Posterior cingulate gyrus (tissue), 11 donors: ENCODE measurements around the gene PTDSS2.

Experiments
- DNase-seq, 10 donors: peaks; one replicate each; pipeline versions ENCODE4 v3.0.0 to v3.0.0-alpha.2; 2020 to 2021; ENCODE audit warnings: mixed read lengths in 3 of 10
- intact Hi-C: fragments of 100-400 bp; cut with DNase I; formaldehyde crosslinking; loops from one replicate; pipeline ENCODE4 v1.15.1; 2023

The PTDSS2 gene

DNA sequence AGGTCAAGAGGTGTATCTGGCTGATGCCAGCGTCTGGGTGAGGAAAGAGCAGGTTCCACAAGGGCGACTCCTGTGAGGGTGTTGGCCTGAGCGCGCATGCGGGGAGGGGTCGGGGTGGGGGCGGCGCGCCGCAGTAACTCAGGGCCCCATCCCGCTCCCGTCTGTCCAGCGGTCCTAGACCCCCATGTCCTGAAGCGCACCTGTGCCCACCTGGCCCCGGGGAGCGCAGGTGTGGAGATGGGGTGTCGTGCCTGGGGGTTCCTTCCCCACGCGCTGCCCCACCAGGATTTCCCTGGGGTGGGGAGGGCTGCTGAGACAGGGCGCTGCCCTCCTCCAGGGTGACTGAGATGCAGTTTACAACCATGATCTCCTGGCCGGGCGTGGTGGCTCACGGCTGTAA lies 36.1 kb downstream of the PTDSS2 start:
- no peak for DNase-seq
- intact Hi-C loops: no loop called here

DNA sequence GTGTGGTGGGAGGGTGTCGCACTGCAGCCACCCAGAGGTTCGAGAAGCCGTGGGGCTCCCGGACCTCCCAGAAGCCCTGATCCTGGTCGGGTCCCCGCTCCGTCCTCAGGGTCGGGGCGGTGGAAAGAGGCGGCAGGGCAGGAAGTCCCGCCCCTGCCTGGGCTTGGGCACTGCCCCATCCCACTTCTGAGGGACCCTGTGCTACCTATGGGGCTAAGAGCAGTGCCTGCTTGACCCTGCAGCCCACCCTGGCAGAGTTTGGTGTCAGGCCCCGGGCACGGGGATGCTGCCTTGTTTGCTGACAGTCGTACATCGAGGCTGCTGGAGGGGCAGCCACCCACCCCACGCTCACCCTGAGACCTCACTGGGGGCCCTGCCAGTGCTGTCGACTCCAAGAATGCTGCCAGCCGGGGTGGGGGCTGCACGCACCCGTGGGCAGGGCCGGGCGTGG lies 37.5 kb downstream of the PTDSS2 start:
- peak in 2 of 10 donors; percentile 60 to 77 for DNase-seq
- intact Hi-C loops: no loop called here

DNA sequence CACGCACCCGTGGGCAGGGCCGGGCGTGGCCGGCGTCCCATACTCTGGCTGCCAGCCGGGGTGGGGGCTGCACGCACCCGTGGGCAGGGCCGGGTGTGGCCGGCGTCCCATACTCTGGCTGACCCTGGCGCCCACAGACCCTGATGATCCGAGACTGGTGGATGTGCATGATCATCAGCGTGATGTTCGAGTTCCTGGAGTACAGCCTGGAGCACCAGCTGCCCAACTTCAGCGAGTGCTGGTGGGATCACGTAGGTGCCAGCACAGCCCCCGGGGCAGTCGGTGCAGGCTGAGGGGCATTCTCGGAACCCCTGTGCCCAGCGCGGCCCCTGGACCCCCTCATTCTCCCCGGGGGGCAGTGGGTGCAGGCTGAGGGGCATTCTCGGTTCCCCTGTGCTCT lies 38.0 kb downstream of the PTDSS2 start:
- peak in 1 of 10 donors; percentile 62 for DNase-seq
- intact Hi-C loops: no loop called here

DNA sequence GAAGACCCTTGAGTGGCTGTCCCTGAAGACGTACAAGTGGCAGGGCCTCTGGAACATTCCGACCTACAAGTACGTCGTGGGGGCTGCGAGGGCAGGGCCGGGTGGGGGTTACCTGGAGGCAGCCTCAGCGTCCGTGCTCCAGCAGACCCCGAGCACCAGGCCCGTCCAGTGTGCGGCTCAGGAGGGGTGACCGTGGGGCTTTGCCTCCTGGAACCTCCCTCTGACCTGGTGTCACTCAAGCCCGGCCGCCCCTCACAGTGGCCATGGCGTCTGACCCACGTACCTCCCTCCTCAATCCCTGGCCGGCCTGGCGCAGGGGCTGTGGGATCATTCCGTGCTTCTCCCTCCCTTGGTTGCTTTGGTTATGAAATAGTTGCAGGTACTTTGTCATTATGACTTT lies 38.5 kb downstream of the PTDSS2 start:
- intact Hi-C loops: no loop called here
- peak in 1 of 10 donors; percentile 64 for DNase-seq

DNA sequence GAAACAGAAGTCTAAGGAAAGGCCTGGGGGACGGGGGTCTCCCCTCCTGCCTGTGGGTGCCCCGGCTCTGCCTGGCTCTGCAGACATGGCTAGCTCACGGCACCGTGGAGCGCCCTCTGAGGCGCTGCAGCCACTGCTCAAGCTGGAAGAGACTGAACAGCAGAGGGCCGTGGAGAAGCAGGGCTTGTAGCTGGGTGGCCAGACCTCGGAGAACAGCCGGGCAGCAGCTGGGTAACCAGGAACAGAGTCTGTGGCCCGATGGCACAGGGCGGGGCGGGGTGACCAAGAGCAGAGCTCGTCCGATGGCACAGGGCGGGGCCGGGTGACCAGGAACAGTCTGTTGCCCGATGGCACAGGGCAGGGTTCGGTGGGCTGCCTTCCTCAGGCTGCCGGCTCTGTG lies 38.9 kb downstream of the PTDSS2 start:
- peak in 5 of 10 donors; percentile 38 to 93 (median 65) for DNase-seq
- intact Hi-C loops: no loop called here

DNA sequence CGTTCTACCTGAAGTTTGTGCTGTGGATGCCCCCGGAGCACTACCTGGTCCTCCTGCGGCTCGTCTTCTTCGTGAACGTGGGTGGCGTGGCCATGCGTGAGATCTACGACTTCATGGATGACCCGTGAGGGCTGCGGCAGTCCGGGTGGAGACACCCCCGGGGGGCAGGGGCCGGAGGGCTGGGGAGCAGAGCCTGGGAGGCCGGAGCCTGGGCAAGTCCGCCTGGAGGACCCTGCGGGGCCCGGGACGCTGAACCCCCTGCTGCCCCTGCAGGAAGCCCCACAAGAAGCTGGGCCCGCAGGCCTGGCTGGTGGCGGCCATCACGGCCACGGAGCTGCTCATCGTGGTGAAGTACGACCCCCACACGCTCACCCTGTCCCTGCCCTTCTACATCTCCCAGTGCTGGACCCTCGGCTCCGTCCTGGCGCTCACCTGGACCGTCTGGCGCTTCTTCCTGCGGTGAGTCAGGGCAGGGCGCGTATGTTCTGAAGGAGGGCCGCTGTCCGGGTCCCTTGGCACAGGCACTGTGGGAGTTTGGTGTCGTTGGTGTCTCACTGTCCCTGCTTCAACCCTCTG lies 39.6 kb downstream of the PTDSS2 start:
- peak in 2 of 10 donors; percentile 83 for DNase-seq
- intact Hi-C loops: no loop called here

DNA sequence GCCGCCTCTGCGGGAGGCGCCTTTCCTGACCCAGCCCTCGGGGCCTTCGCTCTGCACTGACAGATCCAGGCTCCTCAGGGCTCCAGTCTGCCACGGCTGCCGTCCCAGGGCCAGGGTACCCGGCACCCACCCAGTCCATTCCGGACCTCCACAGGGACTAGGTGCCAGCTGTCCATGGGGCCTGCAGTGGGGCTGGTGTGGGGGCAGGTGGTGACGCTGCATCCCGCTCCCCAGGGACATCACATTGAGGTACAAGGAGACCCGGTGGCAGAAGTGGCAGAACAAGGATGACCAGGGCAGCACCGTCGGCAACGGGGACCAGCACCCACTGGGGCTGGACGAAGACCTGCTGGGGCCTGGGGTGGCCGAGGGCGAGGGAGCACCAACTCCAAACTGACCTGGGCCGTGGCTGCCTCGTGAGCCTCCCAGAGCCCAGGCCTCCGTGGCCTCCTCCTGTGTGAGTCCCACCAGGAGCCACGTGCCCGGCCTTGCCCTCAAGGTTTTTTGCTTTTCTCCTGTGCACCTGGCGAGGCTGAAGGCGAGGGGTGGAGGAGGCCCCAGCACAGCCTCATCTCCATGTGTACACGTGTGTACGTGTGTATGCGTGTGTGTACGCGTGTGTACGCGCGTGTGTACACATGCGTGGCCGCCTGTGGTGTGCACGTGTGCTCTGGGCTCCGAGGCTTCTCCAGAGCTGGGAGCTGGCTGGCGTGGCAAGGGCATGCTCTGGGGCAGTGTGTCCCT lies 40.3 kb downstream of the PTDSS2 start:
- intact Hi-C loops: no loop called here
- peak in 3 of 10 donors; percentile 67 to 83 (median 80) for DNase-seq

DNA sequence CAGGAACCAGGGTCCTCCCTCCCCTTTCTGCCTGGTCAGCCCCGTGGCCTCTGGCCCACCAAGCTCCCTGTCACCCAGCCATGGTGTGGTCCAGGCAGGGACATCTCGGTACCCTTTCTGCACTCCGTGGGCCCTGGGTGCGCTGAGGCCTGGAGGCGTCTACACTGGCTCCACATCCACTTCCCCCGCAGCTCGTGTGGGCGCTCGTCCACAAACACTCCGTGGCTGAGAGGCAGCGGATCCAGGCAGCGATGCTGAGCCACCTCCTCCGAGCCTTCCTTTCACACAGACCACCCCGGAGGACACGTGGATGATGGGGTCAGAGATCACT lies 40.8 kb downstream of the PTDSS2 start:
- DNase-seq: peak in 3 of 10 donors; percentile 72 to 90 (median 82)
- intact Hi-C loops: no loop called here

DNA sequence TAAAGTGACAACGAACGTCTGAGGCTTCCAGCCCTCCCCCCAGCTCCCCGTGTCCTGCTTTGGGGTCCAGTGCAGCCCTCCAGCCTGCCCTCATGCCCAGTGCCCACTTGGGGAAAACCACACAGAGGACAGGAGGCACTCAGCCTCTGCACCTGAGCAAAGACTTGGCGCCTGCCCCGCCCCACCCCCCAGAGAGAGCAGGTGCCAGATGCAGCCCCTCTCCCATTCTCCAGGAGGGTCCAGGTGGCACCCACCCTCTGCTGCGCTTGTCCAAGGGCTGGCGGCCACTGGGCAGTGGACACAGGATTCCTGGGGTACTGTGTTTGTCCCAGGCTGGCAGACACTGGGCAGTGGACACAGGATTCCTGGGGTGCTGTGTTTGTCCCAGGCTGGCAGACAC lies 41.3 kb downstream of the PTDSS2 start:
- peak in 1 of 10 donors; percentile 64 for DNase-seq
- intact Hi-C loops: no loop called here

DNA sequence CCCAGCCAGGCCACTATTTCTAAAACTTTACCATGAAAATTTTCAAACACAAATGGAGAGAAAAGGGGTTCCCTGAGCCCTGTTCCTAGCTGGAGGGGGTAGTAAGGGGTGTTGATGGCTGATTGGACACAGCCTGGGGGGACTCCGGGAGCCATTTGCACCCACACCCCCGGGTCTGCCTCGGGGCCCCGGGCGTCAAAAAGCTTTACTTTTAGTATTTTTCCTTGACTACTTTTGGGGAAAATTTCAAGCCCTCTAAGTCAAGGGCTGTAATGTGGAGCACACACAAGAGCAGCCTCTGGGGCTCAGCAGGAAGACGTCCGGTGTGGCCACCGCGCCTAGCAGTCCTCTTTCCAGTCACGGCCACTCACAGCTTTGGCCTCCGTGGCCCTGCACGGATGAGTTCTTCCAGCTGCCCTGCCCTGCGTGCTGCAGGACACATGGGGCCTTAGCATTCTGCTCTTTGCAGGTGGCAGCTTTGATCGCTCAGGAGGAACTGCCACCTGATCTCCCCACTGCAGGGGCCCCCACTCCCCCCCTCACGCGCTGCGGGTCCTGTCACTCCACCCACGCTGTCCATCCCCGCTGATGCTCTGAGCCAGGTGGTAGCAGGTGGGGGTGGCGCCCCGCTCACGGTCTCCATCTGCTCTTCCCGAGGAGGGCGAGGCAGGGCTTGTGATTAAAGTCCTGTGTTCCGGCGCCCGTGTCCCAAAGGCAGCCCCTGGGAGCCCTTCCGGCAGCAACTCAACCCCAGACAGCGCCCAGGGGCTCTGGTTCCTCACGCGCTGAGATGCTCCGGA lies 42.5 kb downstream of the PTDSS2 start:
- intact Hi-C loops: no loop called here
- peak in 3 of 10 donors; percentile 61 to 82 (median 63) for DNase-seq

DNA sequence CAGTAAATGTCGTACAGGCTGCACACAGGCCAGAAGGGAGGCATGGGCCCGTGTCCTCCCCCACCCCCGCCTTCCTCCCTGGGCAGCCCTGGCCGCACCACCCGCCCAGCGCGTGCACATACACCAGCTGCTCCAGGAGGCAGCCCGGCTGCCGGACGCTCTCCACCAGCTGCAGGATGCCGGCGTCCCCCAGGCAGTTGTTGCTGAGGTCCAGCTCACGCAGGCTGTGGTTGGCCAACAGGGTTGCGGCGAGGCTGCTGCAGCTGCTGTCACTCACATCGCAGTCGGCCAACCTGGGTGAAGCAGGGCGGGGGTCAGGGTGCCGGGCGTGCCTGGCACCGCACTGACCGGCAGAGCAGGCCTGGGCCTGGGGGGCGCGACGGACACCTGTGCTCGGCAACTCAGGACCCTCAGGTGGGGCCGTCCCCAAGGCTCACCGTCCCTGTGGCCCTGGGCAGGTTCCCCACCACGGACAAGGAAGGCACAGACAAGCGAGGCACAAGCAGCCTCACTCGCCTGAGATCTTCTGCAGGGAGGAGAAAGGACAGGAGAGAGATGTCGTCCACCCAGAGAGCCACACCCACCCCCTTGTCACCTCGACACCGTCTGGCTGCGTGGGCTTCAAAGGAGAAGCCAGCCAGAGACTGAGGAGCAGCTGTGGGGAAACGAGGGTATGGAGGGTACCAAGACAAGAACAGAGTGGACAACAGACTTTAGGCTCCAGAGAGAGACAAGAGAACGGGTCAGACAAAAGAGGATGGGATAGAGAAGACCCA lies 44.9 kb downstream of the PTDSS2 start:
- peak; percentile 72 to 98 (median 84) for DNase-seq

DNA sequence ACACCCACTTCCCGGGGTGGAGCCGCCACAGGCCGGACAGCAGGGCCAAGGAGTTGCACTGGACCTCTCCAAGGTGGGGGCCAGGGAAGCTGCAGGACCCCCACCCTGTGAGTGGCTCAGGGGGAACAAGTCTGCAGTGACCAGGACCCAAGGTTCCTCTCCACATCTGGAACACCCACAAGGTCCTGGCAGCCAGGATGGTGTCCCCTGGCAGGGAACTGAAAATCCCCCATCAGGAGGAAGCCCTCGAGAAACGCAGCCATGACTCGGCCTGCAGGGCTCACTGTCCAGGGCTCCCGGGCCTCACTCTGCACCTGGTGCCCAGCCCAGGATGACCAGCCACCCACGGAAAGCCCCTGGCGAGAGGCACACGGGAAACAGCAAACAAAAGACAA lies 45.5 kb downstream of the PTDSS2 start:
- DNase-seq: peak in 3 of 10 donors; percentile 47 to 85 (median 64)
- intact Hi-C loops: no loop called here

More for the DNA sequence above, 44.9 kb downstream of the PTDSS2 start:
- intact Hi-C loops: no loop called here

DNA sequence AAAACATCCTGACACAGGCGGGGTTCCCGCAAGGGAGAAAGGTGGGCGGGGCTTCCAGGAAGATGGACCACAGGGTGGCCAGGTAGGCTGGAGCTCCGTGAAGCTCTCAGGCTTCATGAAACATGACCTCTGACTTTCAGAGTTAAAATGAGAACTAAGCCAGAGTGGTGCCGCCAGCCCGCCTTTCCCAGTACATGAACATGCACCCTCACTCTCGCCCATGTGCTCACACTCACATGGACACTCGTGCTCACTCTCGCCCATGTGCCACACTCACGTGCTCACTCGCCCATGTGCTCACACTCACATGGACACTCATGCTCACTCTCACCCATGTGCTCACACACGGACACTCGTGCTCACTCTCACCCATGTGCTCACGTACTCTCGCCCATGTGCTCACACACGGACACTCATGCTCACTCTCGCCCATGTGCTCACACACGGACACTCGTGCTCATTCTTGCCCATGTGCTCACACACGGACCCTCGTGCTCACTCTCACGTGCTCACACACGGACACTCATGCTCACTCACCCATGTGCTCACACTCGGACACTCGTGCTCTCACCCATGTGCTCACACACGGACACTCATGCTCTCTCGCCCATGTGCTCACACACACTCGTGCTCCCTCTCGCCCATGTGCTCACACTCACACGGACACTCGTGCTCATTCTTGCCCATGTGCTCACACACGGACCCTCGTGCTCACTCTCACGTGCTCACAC lies 46.9 kb downstream of the PTDSS2 start:
- intact Hi-C loops: no loop called here

DNA sequence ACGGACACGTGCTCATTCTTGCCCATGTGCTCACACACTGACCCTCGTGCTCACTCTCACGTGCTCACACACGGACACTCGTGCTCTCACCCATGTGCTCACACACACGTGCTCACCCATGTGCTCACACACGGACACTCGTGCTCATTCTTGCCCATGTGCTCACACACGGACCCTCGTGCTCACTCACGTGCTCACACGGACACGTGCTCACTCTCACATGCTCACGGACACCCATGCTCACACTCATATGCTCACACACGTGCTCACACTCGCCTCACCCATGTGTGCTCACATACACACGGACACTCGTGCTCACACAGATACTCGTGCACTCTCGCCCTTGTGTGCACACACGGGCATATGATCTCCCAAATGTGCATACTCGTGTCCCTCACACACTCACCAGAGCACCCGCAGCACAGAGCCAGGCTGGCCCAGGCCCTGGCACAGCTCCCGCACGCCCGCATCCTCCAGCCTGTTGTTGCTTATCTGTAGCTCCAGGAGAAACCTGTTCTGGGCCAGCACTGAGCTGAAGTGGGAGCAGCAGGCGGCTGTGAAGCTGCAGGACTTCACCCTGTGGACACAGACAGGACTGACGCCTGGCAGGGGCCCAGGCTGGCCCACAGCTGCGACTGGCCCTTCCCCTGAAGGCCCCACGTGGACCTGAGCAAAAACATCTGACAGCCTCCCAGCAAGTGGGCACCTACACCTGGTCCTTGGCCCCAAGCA lies 47.7 kb downstream of the PTDSS2 start:
- DNase-seq: peak in 3 of 10 donors; percentile 55 to 84 (median 72)
- intact Hi-C loops: no loop called here

More for the DNA sequence above, 46.9 kb downstream of the PTDSS2 start:
- peak in 1 of 10 donors; percentile 60 for DNase-seq

DNA sequence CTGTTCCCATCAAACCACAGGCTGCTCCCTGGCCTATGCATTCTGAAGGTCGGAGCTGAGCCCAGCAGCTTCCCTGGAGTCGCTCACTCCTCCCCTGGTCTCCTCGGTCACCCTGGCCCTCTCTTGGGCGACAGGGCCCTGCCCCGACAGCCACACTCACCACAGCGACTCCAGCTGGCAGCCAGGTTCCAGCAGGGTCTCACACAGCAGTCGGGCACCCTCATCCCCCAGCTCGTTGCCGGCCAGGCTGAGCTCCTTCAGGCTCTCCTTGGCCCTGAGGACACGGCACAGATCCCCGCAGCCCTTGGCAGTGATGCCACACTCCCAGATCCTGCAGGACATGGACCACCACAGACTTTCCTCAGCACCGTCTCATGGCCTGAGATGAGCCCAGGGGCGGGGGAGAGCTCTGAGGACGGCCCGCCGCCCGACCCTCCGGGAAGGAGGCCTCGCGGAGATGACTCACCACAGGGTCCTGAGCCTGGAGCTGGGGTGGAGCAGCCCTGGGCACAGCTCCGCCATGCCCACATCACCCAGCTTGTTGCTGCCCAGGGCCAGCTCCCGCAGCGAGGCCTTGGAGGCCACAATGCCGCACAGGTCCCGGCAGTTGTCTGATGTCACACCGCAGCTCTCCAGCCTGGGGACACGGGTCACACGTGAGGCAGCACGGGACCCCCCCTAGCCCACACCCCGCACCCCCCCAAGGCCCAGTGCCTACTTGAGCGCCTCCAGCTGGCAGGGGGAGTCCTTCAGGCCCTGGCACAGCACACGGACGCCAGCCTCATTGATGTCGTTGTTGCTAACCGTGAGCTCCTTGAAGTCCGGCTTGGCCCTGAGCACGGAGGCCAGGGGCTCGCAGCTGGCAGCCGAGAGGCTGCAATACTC lies 48.5 kb downstream of the PTDSS2 start:
- intact Hi-C loops: no loop called here

DNA sequence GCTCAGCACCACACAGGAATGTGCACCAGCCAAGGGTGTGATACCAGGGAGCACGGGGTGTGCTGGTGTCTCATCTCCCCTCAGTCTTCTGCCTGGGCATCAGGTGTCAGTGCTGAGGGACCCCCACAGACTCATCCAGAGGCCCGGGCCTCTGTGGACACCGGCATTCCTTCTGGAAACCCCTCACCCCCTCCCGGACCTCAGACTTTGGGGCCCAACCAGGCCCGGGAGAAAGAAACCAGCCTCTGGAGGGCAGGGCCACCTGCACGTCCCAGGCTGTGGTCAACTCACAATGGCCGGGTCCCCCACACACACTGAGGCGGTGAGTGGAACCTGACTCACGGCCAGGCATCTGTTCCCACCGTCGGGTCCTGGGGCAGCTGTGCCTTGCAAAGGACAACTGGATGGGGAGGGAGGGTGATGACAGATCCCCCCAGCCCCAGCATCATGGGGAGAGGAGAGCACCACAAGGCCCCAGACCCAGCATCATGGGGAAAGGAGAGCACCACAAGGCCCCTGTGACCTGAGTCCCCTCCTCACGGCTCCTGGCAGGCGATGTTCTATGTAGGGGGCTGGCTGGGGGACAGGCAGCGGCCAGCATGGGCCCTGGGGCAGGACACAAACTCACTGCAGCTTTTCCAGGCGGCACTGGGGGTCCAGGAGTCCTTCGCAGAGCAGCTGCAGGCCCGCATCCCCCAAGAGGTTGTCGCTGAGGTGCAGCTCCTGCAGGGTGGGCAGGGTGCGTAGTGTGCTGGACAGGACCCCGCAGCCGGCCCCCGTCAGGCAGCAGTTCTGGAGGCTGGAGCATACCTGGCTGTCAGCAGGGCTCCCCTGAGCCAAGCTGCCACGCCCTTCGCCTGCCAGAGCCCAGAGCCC lies 49.4 kb downstream of the PTDSS2 start:
- intact Hi-C loops: no loop called here

More for the DNA sequence above, 48.5 kb downstream of the PTDSS2 start:
- peak in 2 of 10 donors; percentile 72 to 85 for DNase-seq

More for the DNA sequence above, 49.4 kb downstream of the PTDSS2 start:
- peak in 1 of 10 donors; percentile 64 for DNase-seq
